Testis (tissue), 3 donors: ENCODE results near the gene MAN1B1. TPM values are rescaled to one million over a fixed set of nuclear protein-coding genes. Genes with fewer than 3 reads are reported as not detected.
"Not testable (repeated sequence)": the region's sequence is repeated elsewhere in the genome, so short reads cannot be mapped to it uniquely, and the experiment has no call there.

Source experiments
- DNase-seq: peaks from one replicate; pipeline ENCODE4 v3.0.0-alpha.2; 2019
- H3K27ac ChIP-seq, 2 donors: fragments of 200-600 bp; sonication (generic); one replicate each; pipeline ENCODE4 v1.5.1; 2019
- H3K27me3 ChIP-seq: fragments of 200-600 bp; sonication (generic); one replicate; pipeline ENCODE4 v1.5.1; 2019
- H3K36me3 ChIP-seq: fragments of 200-600 bp; sonication (generic); one replicate; pipeline ENCODE4 v1.5.1; 2017; ENCODE audit warnings: low read depth; ENCODE audit errors: missing control alignments
- H3K4me1 ChIP-seq: fragments of 200-600 bp; sonication (generic); one replicate; pipeline ENCODE4 v1.5.1; 2019
- H3K4me3 ChIP-seq, 2 donors: fragments of 200-600 bp; sonication (generic); one replicate each; pipeline ENCODE4 v1.5.1; 2017 to 2019
- H3K9me3 ChIP-seq: fragments of 200-600 bp; sonication (generic); one replicate; pipeline ENCODE4 v1.5.1; 2017
- POLR2A ChIP-seq: fragments of 450-650 bp; IDR thresholded peaks from one replicate; pipeline ENCODE4 v1.6.1; 2017; ENCODE audit warnings: antibody characterized with exemption, mild to moderate bottlenecking, moderate library complexity
- WGBS, 2 donors: methylation state at CpG; one replicate each; pipeline ENCODE4 v1.1.5; 2018; 5-methylcytosine and 5-hydroxymethylcytosine counted together
- intact Hi-C: fragments of 100-400 bp; cut with DNase I; formaldehyde crosslinking; loops from one replicate; pipeline ENCODE4 v1.15.1; 2023; ENCODE audit warnings: low total_unique reads
- polyA plus RNA-seq: library from polyadenylated mRNA; stranded (reverse); fragments of 350-450 nt; fragmentation: Illumina TruSeq; extraction: RNeasy Lipid Tissue Mini Kit (QIAGEN cat#74804); gene quantifications from one replicate; pipeline ENCODE4 v1.2.3, GENCODE V29; 2014; ENCODE audit warnings: low read depth, low replicate concordance; ENCODE audit not compliant: insufficient read depth
- total RNA-seq, 2 donors: library from RNA; depleted of rRNA; stranded (reverse); fragments of >200 nt; gene quantifications; one replicate each; pipeline ENCODE4 v1.2.3, GENCODE V29; 2016
- TF ChIP-seq, protein P1 (sequence below), 3 experiments: fragments of 450-650 bp in 2 of 3; fragments of 200-600 bp in 1 of 3; sonication (generic) in 1 of 3; IDR thresholded peaks; one replicate each; pipeline ENCODE4 v1.5.1; 2016 to 2019; ENCODE audit warnings: antibody characterized with exemption in 3 of 3, mild to moderate bottlenecking in 2 of 3, moderate library complexity in 1 of 3

The MAN1B1 gene
- total and polyA plus RNA-seq, 3 donors from 2014 or later = 62.2 to 124 (median 122) TPM

DNA sequence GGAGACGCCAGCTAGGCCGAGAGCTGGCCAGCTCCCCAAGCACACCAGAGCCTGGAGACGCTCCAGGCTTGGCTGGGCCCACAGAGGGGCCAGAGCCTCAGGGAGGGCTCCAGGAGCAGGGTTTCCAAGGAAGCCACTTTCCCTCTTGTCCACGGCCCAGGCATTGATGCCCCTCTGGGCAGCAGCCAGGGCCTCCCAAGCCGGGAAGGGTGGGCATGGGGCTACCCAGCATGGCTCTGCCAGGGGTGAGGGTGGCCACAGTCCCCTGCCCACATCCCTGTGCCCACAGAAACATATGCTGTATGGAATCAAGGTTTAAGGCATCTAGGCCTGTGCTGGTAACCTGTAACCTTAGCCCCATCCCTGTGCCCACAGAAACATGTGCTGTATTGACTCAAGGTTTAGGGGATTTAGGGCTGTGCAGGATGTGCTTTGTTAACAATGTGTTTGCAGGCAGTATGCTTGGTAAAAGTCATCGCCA is 29.3 kb downstream of the MAN1B1 start:
- intact Hi-C loops = loop anchor here (10.0 kb wide), 1 partner anchor 109 kb away; the partner anchor contains the start of genes CYSRT1, RNF208 and RNF224
- H3K9me3 ChIP-seq = no peaks in the 10 kb centered on the region
- no peak overlapping the region for H3K4me3 ChIP-seq
- no peaks in the 10 kb centered on the region for H3K36me3 ChIP-seq
- WGBS, 2 donors = 45 to 52% methylated on average over 2 to 6 of the region's 6 CpGs
- no peak for DNase-seq
- H3K4me1 ChIP-seq = peaks cover 22% of the 10 kb centered on the region
- no peak for TF ChIP-seq POLR2A
- TF ChIP-seq, protein P1, sequence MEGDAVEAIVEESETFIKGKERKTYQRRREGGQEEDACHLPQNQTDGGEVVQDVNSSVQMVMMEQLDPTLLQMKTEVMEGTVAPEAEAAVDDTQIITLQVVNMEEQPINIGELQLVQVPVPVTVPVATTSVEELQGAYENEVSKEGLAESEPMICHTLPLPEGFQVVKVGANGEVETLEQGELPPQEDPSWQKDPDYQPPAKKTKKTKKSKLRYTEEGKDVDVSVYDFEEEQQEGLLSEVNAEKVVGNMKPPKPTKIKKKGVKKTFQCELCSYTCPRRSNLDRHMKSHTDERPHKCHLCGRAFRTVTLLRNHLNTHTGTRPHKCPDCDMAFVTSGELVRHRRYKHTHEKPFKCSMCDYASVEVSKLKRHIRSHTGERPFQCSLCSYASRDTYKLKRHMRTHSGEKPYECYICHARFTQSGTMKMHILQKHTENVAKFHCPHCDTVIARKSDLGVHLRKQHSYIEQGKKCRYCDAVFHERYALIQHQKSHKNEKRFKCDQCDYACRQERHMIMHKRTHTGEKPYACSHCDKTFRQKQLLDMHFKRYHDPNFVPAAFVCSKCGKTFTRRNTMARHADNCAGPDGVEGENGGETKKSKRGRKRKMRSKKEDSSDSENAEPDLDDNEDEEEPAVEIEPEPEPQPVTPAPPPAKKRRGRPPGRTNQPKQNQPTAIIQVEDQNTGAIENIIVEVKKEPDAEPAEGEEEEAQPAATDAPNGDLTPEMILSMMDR (IDR thresholded peaks at IDR 0.05) = no peak
- no peaks in the 10 kb centered on the region for H3K27me3 ChIP-seq
- H3K27ac ChIP-seq = peak overlapping the region; percentile 32 to 39

DNA sequence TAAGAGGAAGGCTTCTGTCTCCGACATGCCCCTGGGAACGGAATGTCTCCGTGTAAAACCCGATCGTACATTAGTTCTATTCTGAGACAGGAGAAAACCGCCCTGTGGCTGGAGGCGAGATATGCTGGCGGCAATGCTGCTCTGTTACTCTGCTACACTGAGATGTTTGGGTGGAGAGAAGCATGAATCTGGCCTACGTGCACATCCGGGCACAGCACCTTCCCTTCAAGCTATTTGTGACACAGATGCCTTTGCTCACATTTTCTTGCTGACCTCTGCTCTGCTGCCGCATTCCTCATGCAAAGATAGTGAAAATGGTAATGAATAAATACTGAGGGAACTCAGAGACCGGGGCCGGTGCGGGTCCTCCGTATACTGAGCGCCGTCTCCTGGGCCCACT is 29.9 kb downstream of the MAN1B1 start:
- TF ChIP-seq, protein P1 (IDR thresholded peaks at IDR 0.05) = no peak
- TF ChIP-seq POLR2A = no peak
- H3K27ac ChIP-seq = peak overlapping the region in 1 of 2 donors; percentile 32
- no peaks in the 10 kb centered on the region for H3K36me3 ChIP-seq
- H3K9me3 ChIP-seq = no peaks in the 10 kb centered on the region
- peaks cover 22% of the 10 kb centered on the region for H3K4me1 ChIP-seq
- H3K4me3 ChIP-seq = no peak overlapping the region
- no peaks in the 10 kb centered on the region for H3K27me3 ChIP-seq
- DNase-seq = peak; percentile 45
- intact Hi-C loops = loop anchor here (10.0 kb wide), 1 partner anchor 108 kb away; the partner anchor contains the start of genes CYSRT1, RNF208 and RNF224
- WGBS, 2 donors = 44 to 60% methylated on average over 17 of the region's 17 CpGs

- no peaks in the 10 kb centered on the region for H3K9me3 ChIP-seq
- H3K4me1 ChIP-seq = peaks cover 22% of the 10 kb centered on the region
- no peaks in the 10 kb centered on the region for H3K36me3 ChIP-seq
- no peak overlapping the region for H3K27ac ChIP-seq
- WGBS, 2 donors = 65 to 81% methylated on average over 9 to 15 of the region's 15 CpGs
- intact Hi-C loops = loop anchor here (10.0 kb wide), 1 partner anchor 108 kb away; the partner anchor contains the start of genes CYSRT1, RNF208 and RNF224
- H3K4me3 ChIP-seq = no peak overlapping the region
- H3K27me3 ChIP-seq = no peaks in the 10 kb centered on the region
- no peak for DNase-seq
- TF ChIP-seq POLR2A = no peak
- TF ChIP-seq, protein P1 (IDR thresholded peaks at IDR 0.05) = no peak
Observed at GRCh38 chr9:137117269-137117731, 30.5 kb downstream of the MAN1B1 start.

- H3K27me3 ChIP-seq, H3K9me3 ChIP-seq, H3K4me3 ChIP-seq, H3K36me3 ChIP-seq, DNase-seq, H3K27ac ChIP-seq: not testable (repeated sequence)
- 87 to 92% methylated on average over 12 of the region's 12 CpGs for WGBS, 2 donors
- intact Hi-C loops = loop anchor here (10.0 kb wide), 1 partner anchor 107 kb away; the partner anchor contains the start of genes CYSRT1, RNF208 and RNF224
- H3K4me1 ChIP-seq = peaks cover 22% of the 10 kb centered on the region
Observed at GRCh38 chr9:137118092-137118603, 31.4 kb downstream of the MAN1B1 start.

DNA sequence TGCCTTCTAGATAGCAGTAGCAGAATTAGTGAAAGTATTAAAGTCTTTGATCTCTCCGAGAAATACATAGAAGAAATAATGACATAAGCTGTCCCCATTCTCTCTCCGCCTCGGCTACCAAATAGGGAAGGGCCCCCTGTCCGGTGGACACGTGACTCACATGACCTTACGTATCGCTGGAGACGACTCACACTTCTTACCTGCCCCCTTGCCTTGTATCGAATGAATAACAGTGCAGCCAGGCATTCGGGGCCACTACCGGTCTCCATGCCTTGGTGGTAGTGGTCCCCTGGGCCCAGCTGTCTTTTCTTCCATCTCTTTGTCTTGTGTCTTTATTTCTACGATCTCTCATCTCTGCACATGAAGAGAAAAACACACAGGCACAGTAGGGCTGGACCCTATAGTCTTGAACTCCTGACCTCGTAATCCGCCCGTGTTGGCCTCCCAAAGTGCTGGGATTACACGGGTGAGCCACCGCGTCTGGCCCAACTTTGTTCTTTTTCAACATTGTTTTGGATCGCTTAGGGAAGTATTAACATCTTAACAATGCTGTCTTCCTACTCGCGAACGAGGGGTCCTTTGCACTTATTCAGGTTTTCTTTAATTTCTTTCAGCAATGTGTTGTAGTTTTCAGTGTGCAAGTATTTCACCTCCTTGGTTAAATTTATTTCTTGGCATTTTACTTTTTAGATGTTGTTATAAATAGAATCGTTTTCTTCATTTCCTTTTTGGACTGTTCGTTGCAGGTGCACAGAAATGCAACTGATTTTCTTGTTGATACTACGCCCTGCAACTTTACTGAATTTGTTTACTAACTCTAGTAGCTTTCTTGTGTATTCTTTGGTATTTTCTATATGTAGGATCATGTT is 35.4 kb downstream of the MAN1B1 start:
- H3K36me3 ChIP-seq, H3K4me3 ChIP-seq, H3K27me3 ChIP-seq, H3K27ac ChIP-seq, DNase-seq, intact Hi-C loops, H3K4me1 ChIP-seq, H3K9me3 ChIP-seq: not testable (repeated sequence)
- 69 to 76% methylated on average over 17 to 24 of the region's 25 CpGs for WGBS, 2 donors

GRCh38 chr9:137122796-137123467 is 36.1 kb downstream of the MAN1B1 start:
- intact Hi-C loops, H3K4me3 ChIP-seq: not testable (repeated sequence)
- 89 to 90% methylated on average over 16 of the region's 16 CpGs for WGBS, 2 donors

More at GRCh38 chr9:137122796-137123467, 36.1 kb downstream of the MAN1B1 start:
- not testable (repeated sequence) for H3K4me1 ChIP-seq, DNase-seq, H3K36me3 ChIP-seq, H3K27ac ChIP-seq, H3K9me3 ChIP-seq, H3K27me3 ChIP-seq
